ENCODE results near the gene FNIP2.
"Not testable (repeated sequence)": the region's sequence is repeated elsewhere in the genome, so short reads cannot be mapped to it uniquely, and the experiment has no call there.

The FNIP2 gene

GRCh38 chr4:158758142-158758541 is 10.7 kb upstream of the FNIP2 start:
- H3K27me3 ChIP-seq: no peaks in the 10 kb centered on the region
- no peak overlapping the region for H3K27ac ChIP-seq
- no peak overlapping the region for H3K4me3 ChIP-seq (ENCODE audit: low read depth in 1 of 2, low read length in 1 of 2)
- TF ChIP-seq, protein P1, sequence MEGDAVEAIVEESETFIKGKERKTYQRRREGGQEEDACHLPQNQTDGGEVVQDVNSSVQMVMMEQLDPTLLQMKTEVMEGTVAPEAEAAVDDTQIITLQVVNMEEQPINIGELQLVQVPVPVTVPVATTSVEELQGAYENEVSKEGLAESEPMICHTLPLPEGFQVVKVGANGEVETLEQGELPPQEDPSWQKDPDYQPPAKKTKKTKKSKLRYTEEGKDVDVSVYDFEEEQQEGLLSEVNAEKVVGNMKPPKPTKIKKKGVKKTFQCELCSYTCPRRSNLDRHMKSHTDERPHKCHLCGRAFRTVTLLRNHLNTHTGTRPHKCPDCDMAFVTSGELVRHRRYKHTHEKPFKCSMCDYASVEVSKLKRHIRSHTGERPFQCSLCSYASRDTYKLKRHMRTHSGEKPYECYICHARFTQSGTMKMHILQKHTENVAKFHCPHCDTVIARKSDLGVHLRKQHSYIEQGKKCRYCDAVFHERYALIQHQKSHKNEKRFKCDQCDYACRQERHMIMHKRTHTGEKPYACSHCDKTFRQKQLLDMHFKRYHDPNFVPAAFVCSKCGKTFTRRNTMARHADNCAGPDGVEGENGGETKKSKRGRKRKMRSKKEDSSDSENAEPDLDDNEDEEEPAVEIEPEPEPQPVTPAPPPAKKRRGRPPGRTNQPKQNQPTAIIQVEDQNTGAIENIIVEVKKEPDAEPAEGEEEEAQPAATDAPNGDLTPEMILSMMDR (IDR thresholded peaks at IDR 0.05): no peak
- H3K36me3 ChIP-seq: no peaks in the 10 kb centered on the region
- no peaks in the 10 kb centered on the region for H3K9me3 ChIP-seq
- H3K4me1 ChIP-seq (ENCODE audit: control insufficient read depth in 1 of 2, insufficient read depth in 1 of 2, low read depth in 1 of 2, low read length in 1 of 2): no peaks in the 10 kb centered on the region

DNA sequence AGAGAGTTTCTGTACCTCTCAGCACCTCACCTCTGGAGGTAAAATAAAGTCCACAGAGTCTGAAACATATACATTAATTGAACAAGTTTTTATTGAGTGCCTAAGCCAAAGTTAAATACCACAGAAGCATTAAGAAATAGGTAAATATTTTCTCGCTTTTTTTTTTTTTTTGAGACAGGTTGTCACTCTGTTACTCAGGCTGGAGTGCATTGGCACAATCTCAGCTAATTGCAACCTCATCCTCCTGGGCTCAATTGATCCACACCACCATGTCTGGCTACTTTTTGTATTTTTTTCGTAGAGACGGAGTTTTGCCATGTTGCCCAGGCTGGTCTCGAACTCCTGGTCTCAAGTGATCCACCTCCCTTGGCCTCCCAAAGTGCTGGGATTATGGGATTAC is 10.1 kb upstream of the FNIP2 start:
- H3K27me3 ChIP-seq: no peaks in the 10 kb centered on the region
- H3K9me3 ChIP-seq: no peaks in the 10 kb centered on the region
- TF ChIP-seq, protein P1 (IDR thresholded peaks at IDR 0.05): no peak
- H3K4me1 ChIP-seq (ENCODE audit: control insufficient read depth in 1 of 2, insufficient read depth in 1 of 2, low read depth in 1 of 2, low read length in 1 of 2): no peaks in the 10 kb centered on the region
- H3K27ac ChIP-seq: no peak overlapping the region
- no peak overlapping the region for H3K4me3 ChIP-seq (ENCODE audit: low read depth in 1 of 2, low read length in 1 of 2)
- no peaks in the 10 kb centered on the region for H3K36me3 ChIP-seq

DNA sequence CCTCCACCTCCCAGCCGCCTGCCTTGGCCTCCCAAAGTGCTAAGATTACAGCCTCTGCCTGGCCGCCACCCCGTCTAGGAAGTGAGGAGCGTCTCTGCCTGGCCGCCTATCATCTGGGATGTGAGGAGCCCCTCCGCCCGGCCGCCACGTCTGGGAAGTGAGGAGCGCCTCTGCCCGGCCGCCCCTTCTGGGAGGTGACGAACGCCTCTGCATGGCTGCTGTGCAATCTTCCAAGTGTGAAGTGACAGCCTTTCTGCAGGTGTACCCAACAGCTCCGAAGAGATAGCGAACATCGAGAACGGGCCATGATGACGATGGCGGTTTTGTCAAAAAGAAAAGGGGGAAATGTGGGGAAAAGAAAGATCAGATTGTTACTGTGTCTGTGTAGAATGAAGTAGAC is 9.3 kb upstream of the FNIP2 start:
- not testable (repeated sequence) for H3K4me1 ChIP-seq (ENCODE audit: control insufficient read depth in 1 of 2, insufficient read depth in 1 of 2, low read depth in 1 of 2, low read length in 1 of 2); H3K9me3 ChIP-seq; H3K36me3 ChIP-seq; H3K27me3 ChIP-seq; H3K27ac ChIP-seq; H3K4me3 ChIP-seq (ENCODE audit: low read depth in 1 of 2, low read length in 1 of 2)

GRCh38 chr4:158760866-158761265 is 8.0 kb upstream of the FNIP2 start:
- H3K27me3 ChIP-seq: no peaks in the 10 kb centered on the region
- H3K4me3 ChIP-seq (ENCODE audit: low read depth in 1 of 2, low read length in 1 of 2): no peak overlapping the region
- no peaks in the 10 kb centered on the region for H3K36me3 ChIP-seq
- no peak overlapping the region for H3K27ac ChIP-seq
- no peaks in the 10 kb centered on the region for H3K4me1 ChIP-seq (ENCODE audit: control insufficient read depth in 1 of 2, insufficient read depth in 1 of 2, low read depth in 1 of 2, low read length in 1 of 2)
- H3K9me3 ChIP-seq: no peaks in the 10 kb centered on the region
- TF ChIP-seq, protein P1 (IDR thresholded peaks at IDR 0.05): no peak

- no peaks in the 10 kb centered on the region for H3K27me3 ChIP-seq
- TF ChIP-seq, protein P1 (IDR thresholded peaks at IDR 0.05): no peak
- H3K36me3 ChIP-seq: no peaks in the 10 kb centered on the region
- no peaks in the 10 kb centered on the region for H3K9me3 ChIP-seq
- peaks cover 3 to 12% of the 10 kb centered on the region in 2 experiments for H3K4me1 ChIP-seq (ENCODE audit: control insufficient read depth in 1 of 2, insufficient read depth in 1 of 2, low read depth in 1 of 2, low read length in 1 of 2)
- no peak overlapping the region for H3K4me3 ChIP-seq (ENCODE audit: low read depth in 1 of 2, low read length in 1 of 2)
- H3K27ac ChIP-seq: no peak overlapping the region
Measured at GRCh38 chr4:158762553-158762952, 6.3 kb upstream of the FNIP2 start.

DNA sequence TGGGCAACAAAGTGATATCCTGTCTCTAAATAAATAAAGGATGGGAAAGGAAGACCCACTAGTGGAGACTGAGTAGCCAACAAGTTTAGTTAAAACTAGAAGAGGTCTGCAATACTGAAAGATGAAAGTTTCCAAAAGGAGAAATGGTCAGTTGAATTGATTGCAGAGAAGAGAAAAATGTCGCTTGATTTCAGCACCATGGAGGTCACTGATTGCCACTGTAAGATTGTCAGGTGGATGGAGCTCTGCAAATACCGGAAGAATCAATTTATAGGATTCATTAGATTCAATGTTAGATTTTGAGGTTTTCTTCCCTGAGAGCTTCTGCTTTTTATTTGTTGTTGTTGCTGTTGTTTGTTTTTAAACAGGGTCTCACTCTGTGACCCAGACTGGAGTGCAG is 5.4 kb upstream of the FNIP2 start:
- TF ChIP-seq, protein P1 (IDR thresholded peaks at IDR 0.05): no peak
- Histone ChIP-seq H3K36me3 (no peaks in the 10 kb centered on the region), H3K4me3 (ENCODE audit: low read depth in 1 of 2, low read length in 1 of 2) (no peak overlapping the region), H3K9me3 (no peaks in the 10 kb centered on the region), H3K27ac (no peak overlapping the region), H3K27me3 (no peaks in the 10 kb centered on the region), H3K4me1 (ENCODE audit: control insufficient read depth in 1 of 2, insufficient read depth in 1 of 2, low read depth in 1 of 2, low read length in 1 of 2) (peaks cover 10 to 18% of the 10 kb centered on the region in 2 experiments)

Measured in neutrophil (primary cell).